ENCODE measurements around the gene RIPPLY3. TPM values are rescaled to one million over a fixed set of nuclear protein-coding genes. Genes with fewer than 3 reads are reported as not detected.

RIPPLY3 gene
- total and polyA plus RNA-seq, 2 donors (not counting 1 experiment from before 2014, with no cell fraction given), result not detected

DNA sequence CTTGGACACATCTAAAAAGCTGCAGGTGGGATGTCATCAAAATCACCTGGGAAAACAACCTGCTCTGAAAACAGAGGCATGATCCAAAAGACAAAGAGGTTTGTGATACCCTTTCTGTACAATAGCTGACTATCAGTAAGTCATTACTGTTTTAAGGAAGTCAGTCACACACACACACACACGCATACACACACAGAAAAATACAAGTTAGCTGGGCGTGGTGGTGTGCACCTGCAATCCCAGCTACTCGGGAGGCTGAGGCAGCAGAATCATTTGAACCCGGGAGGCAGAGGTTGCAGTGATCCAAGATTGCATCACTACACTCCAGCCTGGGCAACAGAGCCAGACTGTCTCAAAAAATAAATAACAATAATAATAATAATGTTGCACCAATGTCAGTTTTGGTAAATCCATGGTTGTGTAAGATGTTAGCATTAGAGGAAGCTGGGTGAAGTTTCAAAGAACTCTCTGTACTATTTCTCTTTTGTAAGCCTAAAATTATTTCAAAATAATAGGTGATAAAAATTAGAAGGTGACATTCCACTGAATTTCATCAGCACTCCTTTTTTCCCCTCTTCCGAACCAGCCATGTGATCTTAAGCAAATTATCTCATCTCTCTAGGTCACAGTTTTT, 30.2 kb upstream of the RIPPLY3 start:
- intact Hi-C loops (cut with micrococcal nuclease), result loop anchor here (2.0 to 5.0 kb wide), 2 partner anchors 244 to 391 kb away; partner anchors contain the start of gene DYRK1A
- Histone ChIP-seq H2AFZ (ENCODE audit: insufficient read depth, low read depth, low read length, poor library complexity, severe bottlenecking) (no peak overlapping the region), H3K4me3 (ENCODE audit: control extremely low read depth in 1 of 5, extremely low read depth in 1 of 5, insufficient read depth in 1 of 5, low read depth in 2 of 5, low read length in 4 of 5) (no peak overlapping the region), H3K9me3 (ENCODE audit: control extremely low read depth in 1 of 3, control insufficient read depth in 2 of 3, insufficient read depth in 1 of 3, low read length in 2 of 3) (no peaks in the 10 kb centered on the region), H3K4me2 (replicated peaks; ENCODE audit: low read depth, low read length, poor library complexity, severe bottlenecking) (no peak overlapping the region), H3K27me3 (replicated peaks in 1 of 4; ENCODE audit: control extremely low read depth in 1 of 4, control insufficient read depth in 3 of 4, insufficient read depth in 4 of 4, low read length in 3 of 4) (peaks cover 0 to 10% (median 3%) of the 10 kb centered on the region in 4 experiments), H3K79me2 (ENCODE audit: control insufficient read depth, insufficient read depth, low read length) (no peaks in the 10 kb centered on the region), H3K9ac (ENCODE audit: low read length) (no peak overlapping the region), H4K20me1 (ENCODE audit: control insufficient read depth, insufficient read depth, low read length, poor library complexity, severe bottlenecking) (no peaks in the 10 kb centered on the region), H3K36me3 (replicated peaks in 1 of 2; ENCODE audit: control extremely low read depth in 1 of 2, control insufficient read depth in 1 of 2, extremely low read depth in 1 of 2, insufficient read depth in 2 of 2, low read length in 1 of 2) (no peaks in the 10 kb centered on the region), H3K4me1 (ENCODE audit: control insufficient read depth in 2 of 2, insufficient read depth in 2 of 2, low read length in 2 of 2) (peaks cover 16 to 21% of the 10 kb centered on the region in 2 donors), H3K27ac (ENCODE audit: low read length in 2 of 2) (no peak overlapping the region)
- no peak overlapping the region for H3K27ac Mint-ChIP-seq
- peaks cover 3% of the 10 kb centered on the region for H3K27me3 Mint-ChIP-seq
- DNase-seq (no peak), ATAC-seq (ENCODE audit: low read depth) (no peak)
- H3K4me1 Mint-ChIP-seq, result peaks cover 21% of the 10 kb centered on the region
- POLR2A ChIA-PET, result interaction anchor here (2.2 kb wide), 1 partner anchor 13 kb away, joined by 10 read pairs; no protein-coding TSS in a partner anchor
- CTCF ChIA-PET, result interaction anchor here (0.7 to 3.6 kb wide), 18 partner anchors 8 to 666 kb away, joined by 3 to 51 read pairs (median 4); partner anchors contain the start of gene HLCS
- H3K4me3 Mint-ChIP-seq, result no peak overlapping the region
- no peaks in the 10 kb centered on the region for H3K9me3 Mint-ChIP-seq (ENCODE audit: insufficient read depth)
- no peak for TF ChIP-seq EZH2 (IDR thresholded peaks at IDR 0.05; ENCODE audit: borderline replicate concordance, insufficient read depth, low read depth, low read length, poor library complexity, severe bottlenecking)
- TF ChIP-seq, protein P1, sequence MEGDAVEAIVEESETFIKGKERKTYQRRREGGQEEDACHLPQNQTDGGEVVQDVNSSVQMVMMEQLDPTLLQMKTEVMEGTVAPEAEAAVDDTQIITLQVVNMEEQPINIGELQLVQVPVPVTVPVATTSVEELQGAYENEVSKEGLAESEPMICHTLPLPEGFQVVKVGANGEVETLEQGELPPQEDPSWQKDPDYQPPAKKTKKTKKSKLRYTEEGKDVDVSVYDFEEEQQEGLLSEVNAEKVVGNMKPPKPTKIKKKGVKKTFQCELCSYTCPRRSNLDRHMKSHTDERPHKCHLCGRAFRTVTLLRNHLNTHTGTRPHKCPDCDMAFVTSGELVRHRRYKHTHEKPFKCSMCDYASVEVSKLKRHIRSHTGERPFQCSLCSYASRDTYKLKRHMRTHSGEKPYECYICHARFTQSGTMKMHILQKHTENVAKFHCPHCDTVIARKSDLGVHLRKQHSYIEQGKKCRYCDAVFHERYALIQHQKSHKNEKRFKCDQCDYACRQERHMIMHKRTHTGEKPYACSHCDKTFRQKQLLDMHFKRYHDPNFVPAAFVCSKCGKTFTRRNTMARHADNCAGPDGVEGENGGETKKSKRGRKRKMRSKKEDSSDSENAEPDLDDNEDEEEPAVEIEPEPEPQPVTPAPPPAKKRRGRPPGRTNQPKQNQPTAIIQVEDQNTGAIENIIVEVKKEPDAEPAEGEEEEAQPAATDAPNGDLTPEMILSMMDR (IDR thresholded peaks at IDR 0.05), result no peak
- WGBS (ENCODE audit: insufficient coverage), result 77% methylated on average over 4 of the region's 5 CpGs
